NK-92 treated with Interleukin-12 subunit alpha and Interleukin-12 subunit beta, amount 100 ng/mL, for 24 hours (cell line): Measurements from ENCODE around the gene JAZF1.

Experiments used
- DNase-seq: peaks from one replicate; lab custom pipeline; 2025; lab: John Stamatoyannopoulos, UW

The JAZF1 gene

GRCh38 chr7:28191184-28191583, 10.6 kb upstream of the JAZF1 start:
- no peak for DNase-seq

GRCh38 chr7:28190077-28190710, 9.6 kb upstream of the JAZF1 start:
- DNase-seq, result no peak

GRCh38 chr7:28187012-28187411, 6.4 kb upstream of the JAZF1 start:
- no peak for DNase-seq

- no peak for DNase-seq
Observed at GRCh38 chr7:28183627-28184026, 3.0 kb upstream of the JAZF1 start.

GRCh38 chr7:28182071-28182471, 1.5 kb upstream of the JAZF1 start:
- peak; percentile 11 for DNase-seq

- no peak for DNase-seq
Observed at GRCh38 chr7:28181416-28181815, 821 bp upstream of the JAZF1 start.

GRCh38 chr7:28180031-28180363, 598 bp downstream of the JAZF1 start:
- DNase-seq, result no peak

- peak; percentile 64 for DNase-seq
Observed at GRCh38 chr7:28179120-28180030, 1.2 kb downstream of the JAZF1 start.

GRCh38 chr7:28178599-28178998, 2.0 kb downstream of the JAZF1 start:
- DNase-seq, result no peak

- DNase-seq, result no peak
Observed at GRCh38 chr7:28177836-28178235, 2.8 kb downstream of the JAZF1 start.

- no peak for DNase-seq
Observed at GRCh38 chr7:28176645-28177044, 4.0 kb downstream of the JAZF1 start.

GRCh38 chr7:28176174-28176573, 4.4 kb downstream of the JAZF1 start:
- peak; percentile 43 for DNase-seq

- DNase-seq, result no peak
Observed at GRCh38 chr7:28174901-28175661, 5.5 kb downstream of the JAZF1 start.

GRCh38 chr7:28174442-28174841, 6.2 kb downstream of the JAZF1 start:
- DNase-seq, result no peak

GRCh38 chr7:28173531-28173930, 7.1 kb downstream of the JAZF1 start:
- DNase-seq, result no peak

- no peak for DNase-seq
Observed at GRCh38 chr7:28172958-28173357, 7.6 kb downstream of the JAZF1 start.

GRCh38 chr7:28170701-28171100, 9.9 kb downstream of the JAZF1 start:
- no peak for DNase-seq

GRCh38 chr7:28169230-28169629, 11.4 kb downstream of the JAZF1 start:
- DNase-seq, result no peak

GRCh38 chr7:28168393-28169158, 12.0 kb downstream of the JAZF1 start:
- DNase-seq, result no peak

GRCh38 chr7:28166982-28167715, 13.4 kb downstream of the JAZF1 start:
- no peak for DNase-seq
